Astrocyte (in vitro differentiated cells and primary cell): Measurements from ENCODE around the gene PAAF1. TPM values are rescaled to one million over a fixed set of nuclear protein-coding genes. Genes with fewer than 3 reads are reported as not detected.

ENCODE experiments used
- DNase-seq: peaks from one replicate; pipeline ENCODE4 v3.0.0-alpha.2; 2010; ENCODE audit warnings: low read depth
- FAIRE-seq: peaks from 2 replicates; lab custom pipeline; 2011; peaks lifted over from hg19 to GRCh38; lab: Jason Lieb, UNC
- H2AFZ ChIP-seq: 2 replicates; pipeline ENCODE4 v1.6.0; 2012; ENCODE audit warnings: low read depth, low read length, inconsistent platforms
- H3K27ac ChIP-seq: 2 replicates; pipeline ENCODE4 v1.5.1; 2011; ENCODE audit warnings: low read depth, low read length, inconsistent platforms
- H3K27me3 ChIP-seq: 2 replicates; pipeline ENCODE4 v1.6.0; 2011; ENCODE audit warnings: low read length, inconsistent platforms; ENCODE audit not compliant: insufficient read depth
- H3K36me3 ChIP-seq: 2 replicates; pipeline ENCODE4 v1.5.1; 2011; ENCODE audit warnings: low read length, inconsistent platforms; ENCODE audit not compliant: insufficient read depth
- H3K4me1 ChIP-seq: 2 replicates; pipeline ENCODE4 v1.5.1; 2011; ENCODE audit warnings: low read length, inconsistent platforms; ENCODE audit not compliant: insufficient read depth
- H3K4me2 ChIP-seq: 2 replicates; pipeline ENCODE4 v1.6.0; 2012; ENCODE audit warnings: low read length, inconsistent platforms
- H3K4me3 ChIP-seq: 2 replicates; pipeline ENCODE4 v1.5.1; 2011; ENCODE audit warnings: low read depth, mild to moderate bottlenecking, low read length, inconsistent platforms; ENCODE audit not compliant: insufficient read depth
- H3K79me2 ChIP-seq: 2 replicates; pipeline ENCODE4 v1.6.0; 2012; ENCODE audit warnings: mild to moderate bottlenecking, low read length, inconsistent platforms; ENCODE audit not compliant: insufficient read depth
- H3K9ac ChIP-seq: 2 replicates; pipeline ENCODE4 v1.6.0; 2012; ENCODE audit warnings: mild to moderate bottlenecking, low read length, inconsistent platforms
- H3K9me3 ChIP-seq: 2 replicates; pipeline ENCODE4 v1.5.1; 2012; ENCODE audit warnings: low read depth, mild to moderate bottlenecking, low read length, inconsistent platforms; ENCODE audit not compliant: insufficient read depth
- H4K20me1 ChIP-seq: 2 replicates; pipeline ENCODE4 v1.6.0; 2012; ENCODE audit warnings: low read length, inconsistent platforms; ENCODE audit not compliant: insufficient read depth
- H3K27ac Mint-ChIP-seq: one replicate; pipeline ENCODE4 v1.8.0; 2021; ENCODE audit warnings: mild to moderate bottlenecking, mixed read lengths; ENCODE audit not compliant: unreplicated experiment
- H3K27me3 Mint-ChIP-seq: one replicate; pipeline ENCODE4 v1.8.0; 2021; ENCODE audit warnings: low read depth, mixed read lengths; ENCODE audit not compliant: unreplicated experiment
- H3K36me3 Mint-ChIP-seq: one replicate; pipeline ENCODE4 v1.8.0; 2021; ENCODE audit warnings: low read depth, mixed read lengths; ENCODE audit not compliant: unreplicated experiment
- H3K4me1 Mint-ChIP-seq: one replicate; pipeline ENCODE4 v1.8.0; 2021; ENCODE audit warnings: low read depth, mixed read lengths; ENCODE audit not compliant: unreplicated experiment
- H3K4me3 Mint-ChIP-seq: one replicate; pipeline ENCODE4 v1.8.0; 2021; ENCODE audit warnings: mild to moderate bottlenecking, moderate library complexity, mixed read lengths; ENCODE audit not compliant: unreplicated experiment
- H3K9me3 Mint-ChIP-seq: one replicate; pipeline ENCODE4 v1.8.0; 2021; ENCODE audit warnings: mild to moderate bottlenecking, mixed read lengths; ENCODE audit not compliant: unreplicated experiment
- EZH2 ChIP-seq: IDR thresholded peaks from 2 replicates; pipeline ENCODE4 v1.6.1; 2012; ENCODE audit warnings: mild to moderate bottlenecking, low read length, inconsistent platforms; ENCODE audit not compliant: insufficient read depth
- total RNA-seq: library from RNA; stranded (reverse); gene quantifications from 2 replicates; pipeline ENCODE4 v1.2.1, GENCODE V29; 2021
- TF ChIP-seq, protein P1 (sequence below): IDR thresholded peaks from 2 replicates; pipeline ENCODE4 v1.5.1; 2011; ENCODE audit warnings: low read depth, mild to moderate bottlenecking, inconsistent platforms, low read length, moderate library complexity; ENCODE audit not compliant: insufficient read depth

The PAAF1 gene
- total RNA-seq, 1 donor from 2014 or later, result 14.2 TPM

DNA sequence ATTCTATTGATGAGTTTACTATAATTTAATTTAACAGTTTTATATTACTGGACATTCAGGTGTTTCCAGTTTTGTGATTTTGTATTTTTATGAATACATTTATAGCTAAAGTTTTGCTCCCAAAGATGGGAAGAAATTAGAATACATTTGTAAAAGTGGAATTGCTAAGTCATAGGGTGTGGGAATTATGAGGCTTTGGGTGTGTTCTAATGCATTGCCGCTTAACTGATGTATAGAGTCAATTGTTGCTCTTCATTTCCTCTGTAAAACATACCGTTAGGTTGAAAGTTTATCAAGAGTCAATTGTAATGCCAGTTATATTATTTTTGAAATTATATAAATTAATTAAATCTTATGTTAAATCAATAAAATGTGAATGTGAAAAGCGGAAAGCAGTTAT, 16.2 kb downstream of the PAAF1 start:
- Mint-ChIP-seq H3K36me3 (peaks cover 4% of the 10 kb centered on the region), H3K27me3 (no peaks in the 10 kb centered on the region), H3K4me1 (no peaks in the 10 kb centered on the region), H3K27ac (no peak overlapping the region), H3K4me3 (no peak overlapping the region), H3K9me3 (no peaks in the 10 kb centered on the region)
- Histone ChIP-seq H3K4me2 (no peak overlapping the region), H3K9ac (no peak overlapping the region), H3K9me3 (no peaks in the 10 kb centered on the region), H4K20me1 (no peaks in the 10 kb centered on the region), H2AFZ (no peak overlapping the region), H3K27me3 (no peaks in the 10 kb centered on the region), H3K4me3 (no peak overlapping the region), H3K79me2 (no peaks in the 10 kb centered on the region), H3K27ac (no peak overlapping the region), H3K36me3 (peaks cover 7% of the 10 kb centered on the region), H3K4me1 (no peaks in the 10 kb centered on the region)
- FAIRE-seq (no peak), DNase-seq (no peak)
- TF ChIP-seq, protein P1, sequence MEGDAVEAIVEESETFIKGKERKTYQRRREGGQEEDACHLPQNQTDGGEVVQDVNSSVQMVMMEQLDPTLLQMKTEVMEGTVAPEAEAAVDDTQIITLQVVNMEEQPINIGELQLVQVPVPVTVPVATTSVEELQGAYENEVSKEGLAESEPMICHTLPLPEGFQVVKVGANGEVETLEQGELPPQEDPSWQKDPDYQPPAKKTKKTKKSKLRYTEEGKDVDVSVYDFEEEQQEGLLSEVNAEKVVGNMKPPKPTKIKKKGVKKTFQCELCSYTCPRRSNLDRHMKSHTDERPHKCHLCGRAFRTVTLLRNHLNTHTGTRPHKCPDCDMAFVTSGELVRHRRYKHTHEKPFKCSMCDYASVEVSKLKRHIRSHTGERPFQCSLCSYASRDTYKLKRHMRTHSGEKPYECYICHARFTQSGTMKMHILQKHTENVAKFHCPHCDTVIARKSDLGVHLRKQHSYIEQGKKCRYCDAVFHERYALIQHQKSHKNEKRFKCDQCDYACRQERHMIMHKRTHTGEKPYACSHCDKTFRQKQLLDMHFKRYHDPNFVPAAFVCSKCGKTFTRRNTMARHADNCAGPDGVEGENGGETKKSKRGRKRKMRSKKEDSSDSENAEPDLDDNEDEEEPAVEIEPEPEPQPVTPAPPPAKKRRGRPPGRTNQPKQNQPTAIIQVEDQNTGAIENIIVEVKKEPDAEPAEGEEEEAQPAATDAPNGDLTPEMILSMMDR, result no peak
- no peak for TF ChIP-seq EZH2

DNA sequence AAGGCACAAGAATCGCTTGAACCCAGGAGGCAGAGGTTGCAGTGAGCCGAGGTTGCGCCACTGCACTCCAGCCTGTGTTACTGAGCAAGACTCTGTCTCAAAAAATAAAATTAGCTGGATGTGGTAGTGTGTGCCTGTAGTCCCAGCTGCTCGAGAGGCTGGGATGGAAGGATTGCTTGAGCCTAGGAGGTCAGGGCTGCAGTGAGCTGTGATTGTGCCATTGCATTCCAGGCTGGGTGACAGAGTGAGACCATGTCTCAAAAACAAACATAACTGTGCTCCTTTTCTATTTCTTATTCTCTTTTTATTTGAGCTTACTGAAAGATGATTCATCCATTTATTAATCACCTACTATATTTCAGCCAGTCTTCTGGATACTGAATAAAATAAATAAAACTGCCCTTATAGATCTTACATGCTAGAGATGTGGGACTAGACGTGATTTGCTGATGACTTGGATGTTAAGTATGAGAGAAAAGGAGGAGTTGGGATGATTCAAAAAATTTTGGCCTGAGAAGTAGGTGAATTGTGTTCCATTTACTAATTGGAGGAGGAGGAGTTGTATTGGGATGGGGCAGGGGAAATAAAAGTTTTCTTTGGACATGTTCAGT, 18.0 kb downstream of the PAAF1 start:
- Histone ChIP-seq H3K9me3 (no peaks in the 10 kb centered on the region), H3K27me3 (no peaks in the 10 kb centered on the region), H3K9ac (no peak overlapping the region), H3K79me2 (no peaks in the 10 kb centered on the region), H3K27ac (no peak overlapping the region), H3K4me2 (no peak overlapping the region), H3K4me1 (no peaks in the 10 kb centered on the region), H3K36me3 (peaks cover 5% of the 10 kb centered on the region), H4K20me1 (no peaks in the 10 kb centered on the region), H2AFZ (no peak overlapping the region), H3K4me3 (no peak overlapping the region)
- Mint-ChIP-seq H3K27ac (no peak overlapping the region), H3K9me3 (no peaks in the 10 kb centered on the region), H3K27me3 (no peaks in the 10 kb centered on the region), H3K4me3 (no peak overlapping the region), H3K4me1 (no peaks in the 10 kb centered on the region), H3K36me3 (peaks cover 4% of the 10 kb centered on the region)
- DNase-seq, result peak; percentile 55
- TF ChIP-seq, protein P1, result no peak
- no peak for TF ChIP-seq EZH2
- FAIRE-seq, result peak; percentile 17

DNA sequence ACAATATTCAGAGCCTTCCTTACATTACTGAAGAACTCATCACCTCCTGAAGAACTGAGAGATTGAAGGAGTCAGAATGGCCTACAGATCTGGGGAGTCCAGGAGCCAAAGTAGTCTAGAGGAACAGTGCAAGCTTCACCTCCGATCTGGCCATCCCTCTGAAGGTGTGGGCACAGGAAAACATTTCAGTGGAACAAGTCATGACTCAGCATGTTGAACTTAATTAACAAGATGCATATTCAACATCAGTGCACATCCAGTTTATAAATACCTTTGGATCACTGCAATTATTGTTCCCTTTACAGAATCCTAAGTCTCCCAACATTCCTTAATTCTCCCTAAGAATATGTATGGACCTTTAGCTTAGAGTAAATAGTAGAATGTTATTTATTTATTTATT, 25.5 kb downstream of the PAAF1 start:
- TF ChIP-seq EZH2, result no peak
- TF ChIP-seq, protein P1, result no peak
- H3K4me1 Mint-ChIP-seq, result no peaks in the 10 kb centered on the region
- Histone ChIP-seq H3K79me2 (no peaks in the 10 kb centered on the region), H3K4me2 (no peak overlapping the region), H4K20me1 (no peaks in the 10 kb centered on the region), H3K9me3 (no peaks in the 10 kb centered on the region), H3K36me3 (peaks cover 5% of the 10 kb centered on the region), H2AFZ (no peak overlapping the region), H3K27me3 (no peaks in the 10 kb centered on the region), H3K4me1 (no peaks in the 10 kb centered on the region), H3K4me3 (no peak overlapping the region), H3K27ac (no peak overlapping the region), H3K9ac (no peak overlapping the region)
- FAIRE-seq (no peak), DNase-seq (no peak)
- no peak overlapping the region for H3K4me3 Mint-ChIP-seq
- H3K27me3 Mint-ChIP-seq, result no peaks in the 10 kb centered on the region
- no peaks in the 10 kb centered on the region for H3K9me3 Mint-ChIP-seq
- peak overlapping the region; percentile 69 for H3K27ac Mint-ChIP-seq
- peaks cover 10% of the 10 kb centered on the region for H3K36me3 Mint-ChIP-seq
